OCI-LY1 (cell line): ENCODE results near the gene POTEF.
"Not testable (repeated sequence)": the region's sequence is repeated elsewhere in the genome, so short reads cannot be mapped to it uniquely, and the experiment has no call there.

Experiments used
- EZH2 ChIP-seq: fragments of 200-600 bp; sonication (generic), shearing (Covaris generic); IDR thresholded peaks from 2 replicates; pipeline ENCODE4 v1.8.0; 2017; ENCODE audit warnings: borderline replicate concordance, mixed run types, mild to moderate bottlenecking, antibody characterized with exemption, low read length, moderate library complexity, mixed read lengths
- TF ChIP-seq, protein P1 (sequence below): fragments of 200-600 bp; sonication (generic), shearing (Covaris generic); IDR thresholded peaks from 2 replicates; pipeline ENCODE4 v1.5.1; 2017; ENCODE audit warnings: mild to moderate bottlenecking, antibody characterized with exemption, low read length, moderate library complexity, mixed read lengths

- TF ChIP-seq, protein P1, sequence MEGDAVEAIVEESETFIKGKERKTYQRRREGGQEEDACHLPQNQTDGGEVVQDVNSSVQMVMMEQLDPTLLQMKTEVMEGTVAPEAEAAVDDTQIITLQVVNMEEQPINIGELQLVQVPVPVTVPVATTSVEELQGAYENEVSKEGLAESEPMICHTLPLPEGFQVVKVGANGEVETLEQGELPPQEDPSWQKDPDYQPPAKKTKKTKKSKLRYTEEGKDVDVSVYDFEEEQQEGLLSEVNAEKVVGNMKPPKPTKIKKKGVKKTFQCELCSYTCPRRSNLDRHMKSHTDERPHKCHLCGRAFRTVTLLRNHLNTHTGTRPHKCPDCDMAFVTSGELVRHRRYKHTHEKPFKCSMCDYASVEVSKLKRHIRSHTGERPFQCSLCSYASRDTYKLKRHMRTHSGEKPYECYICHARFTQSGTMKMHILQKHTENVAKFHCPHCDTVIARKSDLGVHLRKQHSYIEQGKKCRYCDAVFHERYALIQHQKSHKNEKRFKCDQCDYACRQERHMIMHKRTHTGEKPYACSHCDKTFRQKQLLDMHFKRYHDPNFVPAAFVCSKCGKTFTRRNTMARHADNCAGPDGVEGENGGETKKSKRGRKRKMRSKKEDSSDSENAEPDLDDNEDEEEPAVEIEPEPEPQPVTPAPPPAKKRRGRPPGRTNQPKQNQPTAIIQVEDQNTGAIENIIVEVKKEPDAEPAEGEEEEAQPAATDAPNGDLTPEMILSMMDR, result not testable (repeated sequence)
- not testable (repeated sequence) for TF ChIP-seq EZH2
These were observed 9.8 kb upstream of the POTEF start for GRCh38 chr2:130138841-130139251.
